ENCODE measurements around the gene TBX2. TPM values are rescaled to one million over a fixed set of nuclear protein-coding genes. Genes with fewer than 3 reads are reported as not detected.

TBX2 gene
- total RNA-seq, 1 donor from 2014 or later, result not detected

DNA sequence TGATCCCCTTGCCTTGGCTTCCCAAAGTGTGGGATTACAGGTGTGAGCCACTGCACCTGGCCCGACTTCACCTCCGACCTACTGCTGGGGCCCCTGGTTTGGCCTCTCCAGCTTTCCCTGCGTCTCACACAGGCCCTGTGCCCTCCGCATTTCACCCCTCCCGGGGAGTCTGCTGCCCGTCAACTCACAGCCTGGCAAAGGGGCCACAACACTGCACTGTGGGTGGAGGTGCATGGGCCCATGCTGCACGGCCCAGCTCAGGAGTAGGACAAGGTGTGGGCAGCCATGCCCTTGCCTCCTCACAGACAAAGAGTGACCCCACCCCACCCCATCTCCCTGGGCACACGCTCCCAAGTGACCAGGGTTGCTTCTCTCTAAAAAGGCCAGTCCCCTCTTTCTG lies 12.6 kb upstream of the TBX2 start:
- H3K4me3 Mint-ChIP-seq, result no peak overlapping the region
- Histone ChIP-seq H3K9me3 (ENCODE audit: low read depth) (no peaks in the 10 kb centered on the region), H3K4me2 (no peak overlapping the region), H3K4me3 (no peak overlapping the region), H4K20me1 (ENCODE audit: low read depth) (no peaks in the 10 kb centered on the region), H3K9ac (no peak overlapping the region), H3K36me3 (no peaks in the 10 kb centered on the region), H3K27ac (no peak overlapping the region), H3K79me2 (ENCODE audit: low read depth) (no peaks in the 10 kb centered on the region), H3K4me1 (peaks cover 9% of the 10 kb centered on the region), H3K27me3 (peaks cover 5% of the 10 kb centered on the region), H2AFZ (replicated peaks) (no peak overlapping the region), H3F3A (ENCODE audit: low read depth) (no peaks in the 10 kb centered on the region)
- no peak for DNase-seq (ENCODE audit: low spot score)
- peaks cover 15% of the 10 kb centered on the region for H3K27me3 Mint-ChIP-seq (ENCODE audit: insufficient read depth, low read depth)
- TF ChIP-seq, protein P1, sequence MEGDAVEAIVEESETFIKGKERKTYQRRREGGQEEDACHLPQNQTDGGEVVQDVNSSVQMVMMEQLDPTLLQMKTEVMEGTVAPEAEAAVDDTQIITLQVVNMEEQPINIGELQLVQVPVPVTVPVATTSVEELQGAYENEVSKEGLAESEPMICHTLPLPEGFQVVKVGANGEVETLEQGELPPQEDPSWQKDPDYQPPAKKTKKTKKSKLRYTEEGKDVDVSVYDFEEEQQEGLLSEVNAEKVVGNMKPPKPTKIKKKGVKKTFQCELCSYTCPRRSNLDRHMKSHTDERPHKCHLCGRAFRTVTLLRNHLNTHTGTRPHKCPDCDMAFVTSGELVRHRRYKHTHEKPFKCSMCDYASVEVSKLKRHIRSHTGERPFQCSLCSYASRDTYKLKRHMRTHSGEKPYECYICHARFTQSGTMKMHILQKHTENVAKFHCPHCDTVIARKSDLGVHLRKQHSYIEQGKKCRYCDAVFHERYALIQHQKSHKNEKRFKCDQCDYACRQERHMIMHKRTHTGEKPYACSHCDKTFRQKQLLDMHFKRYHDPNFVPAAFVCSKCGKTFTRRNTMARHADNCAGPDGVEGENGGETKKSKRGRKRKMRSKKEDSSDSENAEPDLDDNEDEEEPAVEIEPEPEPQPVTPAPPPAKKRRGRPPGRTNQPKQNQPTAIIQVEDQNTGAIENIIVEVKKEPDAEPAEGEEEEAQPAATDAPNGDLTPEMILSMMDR (IDR thresholded peaks at IDR 0.05), result no peak
- no peak for TF ChIP-seq EZH2phosphoT487 (IDR thresholded peaks at IDR 0.05)
- peaks cover 13% of the 10 kb centered on the region for H3K4me1 Mint-ChIP-seq
- no peaks in the 10 kb centered on the region for H3K9me3 Mint-ChIP-seq
- no peaks in the 10 kb centered on the region for H3K36me3 Mint-ChIP-seq
- H3K27ac Mint-ChIP-seq, result no peak overlapping the region

GRCh38 chr17:61387511-61388305 lies 11.9 kb upstream of the TBX2 start:
- Mint-ChIP-seq H3K4me1 (peaks cover 13% of the 10 kb centered on the region), H3K9me3 (no peaks in the 10 kb centered on the region), H3K4me3 (no peak overlapping the region), H3K36me3 (peaks cover 1% of the 10 kb centered on the region), H3K27me3 (ENCODE audit: insufficient read depth, low read depth) (peaks cover 14% of the 10 kb centered on the region), H3K27ac (no peak overlapping the region)
- H3K79me2 ChIP-seq (ENCODE audit: low read depth), result no peaks in the 10 kb centered on the region
- H4K20me1 ChIP-seq (ENCODE audit: low read depth), result no peaks in the 10 kb centered on the region
- H3K27ac ChIP-seq, result no peak overlapping the region
- H3K4me3 ChIP-seq, result no peak overlapping the region
- H3K4me2 ChIP-seq, result no peak overlapping the region
- H3K9me3 ChIP-seq (ENCODE audit: low read depth), result no peaks in the 10 kb centered on the region
- H3F3A ChIP-seq (ENCODE audit: low read depth), result no peaks in the 10 kb centered on the region
- no peak overlapping the region for H2AFZ ChIP-seq (replicated peaks)
- no peak for DNase-seq (ENCODE audit: low spot score)
- H3K4me1 ChIP-seq, result peaks cover 9% of the 10 kb centered on the region
- TF ChIP-seq EZH2 (IDR thresholded peaks at IDR 0.05) (no peak), EZH2phosphoT487 (IDR thresholded peaks at IDR 0.05) (no peak)
- TF ChIP-seq, protein P1 (IDR thresholded peaks at IDR 0.05), result no peak
- H3K9ac ChIP-seq, result no peak overlapping the region
- no peaks in the 10 kb centered on the region for H3K36me3 ChIP-seq
- peaks cover 9% of the 10 kb centered on the region for H3K27me3 ChIP-seq

DNA sequence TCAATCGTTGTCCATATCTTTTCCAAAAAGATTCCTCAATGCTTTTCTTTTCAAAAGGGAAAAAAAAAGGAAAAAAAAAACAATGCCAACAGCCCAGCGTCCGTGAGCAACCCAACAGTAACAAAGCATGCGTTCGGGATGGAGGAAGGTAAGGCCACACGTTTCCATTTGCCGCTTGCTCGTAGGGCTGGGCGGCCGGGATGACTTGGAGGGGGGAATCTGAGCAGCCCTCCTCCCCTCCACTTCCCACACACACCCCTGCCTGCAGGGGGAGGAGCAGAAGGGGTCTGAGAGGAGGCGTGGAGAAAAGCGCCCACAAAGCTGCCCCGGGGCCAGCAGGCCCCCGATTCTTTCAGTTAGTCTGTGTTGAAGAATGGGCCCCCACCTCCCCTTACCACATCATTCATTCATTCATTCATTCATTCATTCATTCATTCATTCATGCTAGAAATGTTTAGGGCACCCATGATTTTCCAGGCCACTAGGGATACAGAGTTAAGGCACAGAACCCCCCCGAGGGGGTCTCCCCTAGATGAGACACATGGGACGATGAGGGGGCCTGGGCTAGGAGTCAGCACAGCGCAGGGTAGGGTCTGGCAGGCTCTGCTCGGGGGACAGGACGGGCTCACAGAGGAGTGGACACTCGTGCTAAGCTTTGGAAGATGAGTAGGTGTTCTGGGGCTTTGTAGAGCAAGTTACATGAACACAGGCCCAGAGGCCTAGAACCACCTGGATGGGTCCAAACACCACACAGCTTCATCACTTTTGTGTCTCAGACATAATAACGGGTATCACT lies 10.9 kb upstream of the TBX2 start:
- Histone ChIP-seq H3K4me3 (no peak overlapping the region), H3F3A (ENCODE audit: low read depth) (no peaks in the 10 kb centered on the region), H3K79me2 (ENCODE audit: low read depth) (no peaks in the 10 kb centered on the region), H3K27me3 (peaks cover 20% of the 10 kb centered on the region), H3K27ac (no peak overlapping the region), H3K4me1 (peaks cover 9% of the 10 kb centered on the region), H4K20me1 (ENCODE audit: low read depth) (no peaks in the 10 kb centered on the region), H3K9me3 (ENCODE audit: low read depth) (no peaks in the 10 kb centered on the region), H3K36me3 (no peaks in the 10 kb centered on the region), H2AFZ (replicated peaks) (no peak overlapping the region), H3K9ac (no peak overlapping the region), H3K4me2 (no peak overlapping the region)
- TF ChIP-seq, protein P1 (IDR thresholded peaks at IDR 0.05), result no peak
- TF ChIP-seq EZH2 (IDR thresholded peaks at IDR 0.05), result no peak
- no peak for TF ChIP-seq EZH2phosphoT487 (IDR thresholded peaks at IDR 0.05)
- no peak for DNase-seq (ENCODE audit: low spot score)
- no peak overlapping the region for H3K27ac Mint-ChIP-seq
- H3K4me1 Mint-ChIP-seq, result peaks cover 8% of the 10 kb centered on the region
- H3K27me3 Mint-ChIP-seq (ENCODE audit: insufficient read depth, low read depth), result peaks cover 12% of the 10 kb centered on the region
- H3K36me3 Mint-ChIP-seq, result peaks cover 2% of the 10 kb centered on the region
- no peaks in the 10 kb centered on the region for H3K9me3 Mint-ChIP-seq
- no peak overlapping the region for H3K4me3 Mint-ChIP-seq
